ENCODE results near the gene USP53.
"Not testable (repeated sequence)": the region's sequence is repeated elsewhere in the genome, so short reads cannot be mapped to it uniquely, and the experiment has no call there.

Gene USP53

DNA sequence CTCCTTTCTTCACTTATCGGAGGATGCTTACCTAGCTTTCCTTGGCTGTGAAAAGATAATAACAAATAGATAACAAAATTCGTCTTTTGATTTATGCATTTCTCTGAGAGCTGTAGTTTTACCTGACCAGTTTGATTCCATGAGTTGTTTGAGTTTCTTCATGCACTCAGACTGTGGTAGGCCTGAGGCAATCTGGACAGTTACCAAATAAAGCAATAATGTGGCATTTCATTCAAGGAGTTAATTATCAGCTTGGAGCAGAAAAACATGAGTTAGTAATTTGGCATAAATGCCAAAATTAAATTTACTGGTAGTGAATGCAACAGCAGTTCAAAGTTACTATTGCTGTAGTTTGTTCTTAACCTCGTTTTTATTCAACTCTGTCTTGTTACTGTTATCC is 56.0 kb downstream of the USP53 start:
- in situ Hi-C loops (cut with MboI; ENCODE audit: low sequenced_read_pairs), result no loop called here

DNA sequence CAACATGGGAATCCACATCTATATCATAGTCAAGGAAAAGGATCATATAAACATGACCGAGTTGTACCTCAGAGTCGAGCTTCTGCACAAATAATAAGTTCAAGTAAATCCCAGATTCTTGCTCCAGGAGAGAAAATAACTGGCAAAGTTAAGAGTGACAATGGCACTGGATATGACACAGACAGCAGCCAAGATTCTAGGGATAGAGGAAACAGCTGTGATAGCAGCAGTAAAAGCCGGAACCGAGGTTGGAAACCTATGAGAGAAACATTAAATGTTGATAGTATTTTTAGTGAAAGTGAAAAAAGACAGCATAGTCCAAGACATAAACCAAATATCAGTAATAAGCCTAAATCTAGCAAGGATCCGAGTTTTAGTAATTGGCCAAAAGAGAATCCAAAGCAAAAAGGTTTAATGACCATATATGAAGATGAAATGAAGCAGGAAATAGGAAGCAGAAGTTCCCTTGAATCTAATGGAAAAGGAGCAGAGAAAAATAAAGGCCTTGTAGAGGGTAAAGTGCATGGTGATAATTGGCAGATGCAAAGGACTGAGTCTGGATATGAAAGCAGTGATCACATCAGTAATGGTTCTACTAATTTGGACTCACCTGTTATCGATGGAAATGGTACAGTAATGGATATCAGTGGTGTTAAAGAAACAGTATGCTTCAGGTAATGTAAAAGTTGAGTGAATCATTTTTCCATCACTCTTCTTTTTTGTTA is 59.0 kb downstream of the USP53 start:
- in situ Hi-C loops (cut with MboI; ENCODE audit: low sequenced_read_pairs), result no loop called here

DNA sequence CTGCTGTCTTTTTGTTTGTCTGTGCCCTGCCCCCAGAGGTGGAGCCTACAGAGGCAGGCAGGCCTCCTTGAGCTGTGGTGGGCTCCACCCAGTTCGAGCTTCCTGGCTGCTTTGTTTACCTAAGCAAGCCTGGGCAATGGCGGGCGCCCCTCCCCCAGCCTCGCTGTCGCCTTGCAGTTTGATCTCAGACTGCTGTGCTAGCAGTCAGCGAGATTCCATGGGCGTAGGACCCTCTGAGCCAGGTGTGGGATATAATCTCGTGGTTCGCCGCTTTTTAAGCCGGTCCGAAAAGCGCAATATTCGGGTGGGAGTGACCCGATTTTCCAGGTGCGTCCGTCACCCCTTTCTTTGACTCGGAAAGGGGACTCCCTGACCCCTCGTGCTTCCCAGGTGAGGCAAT is 67.0 kb downstream of the USP53 start:
- in situ Hi-C loops (cut with MboI; ENCODE audit: low sequenced_read_pairs), result not testable (repeated sequence)

DNA sequence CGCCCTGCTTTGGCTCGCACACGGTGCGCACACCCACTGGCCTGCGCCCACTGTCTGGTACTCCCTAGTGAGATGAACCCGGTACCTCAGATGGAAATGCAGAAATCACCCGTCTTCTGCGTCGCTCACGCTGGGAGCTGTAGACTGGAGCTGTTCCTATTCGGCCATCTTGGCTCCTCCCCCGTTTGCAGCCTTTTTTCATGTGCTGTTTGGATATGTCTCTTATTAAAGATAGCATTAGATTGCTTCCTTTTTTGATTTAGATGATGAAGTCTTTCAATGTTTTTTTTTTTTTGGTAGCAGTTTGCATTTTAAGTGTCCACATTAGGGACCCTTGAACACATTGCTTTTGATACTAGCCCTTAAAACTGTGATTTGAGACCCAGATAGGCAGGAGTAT is 67.4 kb downstream of the USP53 start:
- in situ Hi-C loops (cut with MboI; ENCODE audit: low sequenced_read_pairs), result not testable (repeated sequence)

DNA sequence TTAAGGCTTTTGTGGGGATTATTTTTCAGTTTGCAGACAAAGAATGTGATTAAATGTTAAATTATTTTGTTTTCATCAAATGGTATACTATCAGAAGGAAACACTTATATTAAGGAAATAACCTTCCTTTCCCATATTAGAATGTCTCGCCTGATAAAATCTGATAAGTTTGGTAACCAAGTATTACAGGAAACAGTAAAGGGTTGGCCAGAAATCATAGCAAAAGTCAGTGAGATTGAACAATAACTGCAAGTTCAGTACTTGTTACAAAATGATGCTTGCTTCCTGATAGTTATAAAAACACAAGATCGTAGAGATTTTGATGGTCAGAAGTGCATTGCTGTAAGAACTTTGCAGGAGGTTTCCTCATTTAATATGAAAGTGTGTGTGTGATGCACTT is 68.9 kb downstream of the USP53 start:
- in situ Hi-C loops (cut with MboI; ENCODE audit: low sequenced_read_pairs), result no loop called here

DNA sequence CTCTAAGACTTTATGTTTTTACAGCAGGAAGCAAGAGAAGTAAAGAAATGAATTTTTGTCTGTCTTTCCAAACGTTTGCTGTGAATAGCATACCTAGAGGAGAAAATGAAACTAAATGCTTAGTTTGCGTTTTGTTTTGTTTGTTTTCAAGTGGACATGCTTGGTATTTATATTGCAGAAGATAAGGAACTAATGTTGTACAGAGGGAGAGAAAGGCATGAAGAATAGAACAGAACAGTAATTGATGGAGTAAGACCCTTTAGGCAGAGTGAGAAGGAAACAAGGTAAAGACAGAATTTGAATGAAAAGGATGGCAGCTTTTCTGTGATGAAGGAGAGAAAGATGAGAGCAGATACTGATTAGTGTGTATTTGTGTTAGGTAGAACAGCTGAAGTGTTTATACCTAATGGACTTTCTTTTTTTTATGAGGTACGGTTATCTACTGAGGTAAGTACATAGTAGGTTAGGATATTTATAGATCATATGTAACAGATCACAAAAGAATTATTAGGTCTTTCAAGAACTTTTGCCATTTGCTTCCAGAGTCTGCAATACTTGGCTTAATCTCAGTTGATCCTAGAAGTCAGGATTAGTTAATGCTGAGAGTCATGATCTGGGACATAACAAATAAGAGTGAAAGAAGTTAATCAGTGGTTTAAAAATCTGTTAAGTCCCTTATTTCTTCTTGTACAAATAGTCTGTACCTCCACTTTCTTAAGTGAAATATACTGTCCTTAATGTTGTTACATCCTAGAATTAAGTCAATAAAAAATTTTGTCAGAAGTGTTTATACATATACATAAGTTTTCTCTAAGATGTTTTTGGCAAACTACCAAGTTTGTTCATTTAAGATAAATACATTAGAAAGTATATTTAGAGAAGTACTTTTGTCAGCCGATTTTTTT is 72.6 kb downstream of the USP53 start:
- in situ Hi-C loops (cut with MboI; ENCODE audit: low sequenced_read_pairs), result no loop called here

DNA sequence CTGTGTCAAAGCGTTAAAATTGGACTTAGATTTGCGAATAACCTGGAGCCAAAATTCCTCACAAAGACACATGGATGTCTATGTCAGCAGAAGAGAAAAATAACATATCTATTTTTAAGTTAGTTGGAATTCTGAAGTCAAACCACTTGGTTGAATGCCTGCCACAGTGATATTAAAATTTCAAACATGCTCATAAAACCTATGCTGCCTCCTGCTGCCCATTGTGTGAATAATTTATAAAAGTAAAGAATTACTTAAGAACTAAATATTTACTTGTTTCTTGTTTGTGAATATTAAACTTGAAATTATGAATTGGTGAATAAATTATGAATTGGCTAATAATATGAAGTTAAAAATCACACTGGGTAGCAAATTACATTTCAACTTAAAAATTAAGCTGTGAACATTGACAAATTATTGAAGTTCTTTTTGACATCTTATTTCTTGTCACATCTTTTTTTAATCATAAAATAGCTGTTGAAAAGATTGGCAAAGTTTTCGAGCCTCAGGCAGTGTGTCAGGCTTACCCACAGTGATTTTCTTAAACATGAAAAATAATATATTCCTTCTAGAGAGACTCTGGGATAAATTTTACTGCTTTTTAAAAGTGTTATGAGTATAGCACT is 74.0 kb downstream of the USP53 start:
- in situ Hi-C loops (cut with MboI; ENCODE audit: low sequenced_read_pairs), result no loop called here

DNA sequence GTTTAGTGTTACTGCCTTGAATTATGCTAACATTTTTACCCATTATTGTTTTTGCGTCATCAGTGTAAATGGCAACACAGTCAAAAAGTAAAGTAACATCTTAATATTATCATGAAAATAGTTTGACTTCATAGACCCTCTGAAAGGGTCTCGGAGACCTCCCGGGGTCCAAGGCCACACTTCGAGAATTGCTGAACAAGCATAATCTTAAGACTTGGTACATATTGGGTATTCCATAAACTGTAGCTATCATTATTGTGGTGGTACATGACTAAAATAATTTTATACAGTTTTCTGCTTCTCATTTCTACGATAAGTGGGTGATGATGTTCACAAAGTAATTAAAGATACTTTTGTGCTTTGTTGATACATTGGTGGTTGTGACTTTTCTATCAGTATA is 76.8 kb downstream of the USP53 start:
- in situ Hi-C loops (cut with MboI; ENCODE audit: low sequenced_read_pairs), result no loop called here

DNA sequence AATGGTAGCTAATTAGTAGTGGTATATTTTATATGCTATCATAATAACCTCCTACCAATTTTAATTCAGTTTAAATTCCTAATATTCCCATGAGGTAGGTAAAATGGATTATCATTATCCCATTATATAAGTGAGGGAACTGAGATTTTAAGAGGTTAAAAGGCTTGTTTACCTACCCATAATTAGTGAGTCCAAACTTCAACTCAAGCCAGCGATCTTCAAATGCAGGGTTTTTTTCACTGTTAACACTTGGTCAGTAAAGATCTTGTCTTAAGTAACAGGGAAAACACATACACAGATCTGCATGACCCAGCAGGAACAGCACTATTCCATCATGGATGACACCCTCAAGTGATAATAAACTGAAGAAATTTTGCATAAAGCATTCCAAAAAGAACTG is 78.1 kb downstream of the USP53 start:
- in situ Hi-C loops (cut with MboI; ENCODE audit: low sequenced_read_pairs), result no loop called here

DNA sequence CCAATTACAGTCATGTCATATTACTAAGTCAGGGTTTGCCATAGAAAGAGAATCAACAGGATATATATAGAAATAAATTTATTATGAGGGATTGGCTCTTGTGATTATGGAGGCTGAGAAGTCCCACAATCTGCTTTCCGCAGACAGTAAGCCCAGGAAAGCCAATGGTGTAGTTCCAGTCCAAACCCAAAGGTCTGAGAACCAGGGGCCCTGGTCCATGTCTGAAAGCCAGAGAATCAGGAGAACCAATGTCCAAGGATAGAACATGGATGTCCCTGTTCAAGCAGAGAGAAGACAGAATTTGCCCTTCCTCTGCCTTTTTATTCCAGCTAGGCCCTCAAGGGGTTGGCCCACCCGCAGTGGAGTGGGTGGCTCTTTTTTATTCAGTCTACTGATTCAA is 83.8 kb downstream of the USP53 start:
- in situ Hi-C loops (cut with MboI; ENCODE audit: low sequenced_read_pairs), result no loop called here

DNA sequence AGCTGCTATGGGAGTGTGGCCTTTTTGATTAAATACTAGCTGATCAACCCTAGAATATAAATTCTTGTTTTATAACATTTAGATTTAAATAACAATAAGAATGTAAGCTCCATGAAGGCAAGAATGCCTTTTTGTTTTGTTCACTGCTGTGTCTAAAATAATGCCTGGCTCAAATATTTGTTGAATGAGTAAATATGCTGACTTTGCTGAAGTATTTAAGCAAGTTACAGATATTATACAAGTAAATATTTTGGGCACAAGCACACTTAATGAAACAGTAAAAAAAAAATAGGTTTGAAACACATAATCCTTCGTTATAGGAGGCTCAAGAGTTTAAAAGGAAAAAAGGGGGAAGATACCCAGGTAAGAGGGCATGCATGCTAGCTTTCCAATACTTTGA is 85.3 kb downstream of the USP53 start:
- in situ Hi-C loops (cut with MboI; ENCODE audit: low sequenced_read_pairs), result no loop called here

DNA sequence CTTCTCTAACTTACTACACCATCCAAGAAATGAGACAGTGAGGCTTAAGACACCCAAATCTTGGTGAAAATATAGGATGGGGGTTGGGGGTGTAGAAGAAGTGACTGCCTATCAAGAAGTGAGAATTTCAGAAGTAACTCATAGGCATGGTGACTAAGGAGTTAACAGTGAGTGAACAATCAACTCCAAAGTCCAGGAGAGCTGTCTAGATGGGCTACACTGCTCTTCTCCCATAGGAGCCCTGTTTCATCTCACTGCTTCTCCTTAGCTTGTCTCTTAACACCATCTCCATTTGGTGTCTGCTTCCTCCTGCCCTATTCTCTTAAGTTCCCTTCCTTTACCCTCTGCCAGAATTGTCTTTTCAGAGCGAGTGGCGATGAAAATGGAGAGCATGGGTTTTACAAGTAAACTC is 86.8 kb downstream of the USP53 start:
- in situ Hi-C loops (cut with MboI; ENCODE audit: low sequenced_read_pairs), result no loop called here

DNA sequence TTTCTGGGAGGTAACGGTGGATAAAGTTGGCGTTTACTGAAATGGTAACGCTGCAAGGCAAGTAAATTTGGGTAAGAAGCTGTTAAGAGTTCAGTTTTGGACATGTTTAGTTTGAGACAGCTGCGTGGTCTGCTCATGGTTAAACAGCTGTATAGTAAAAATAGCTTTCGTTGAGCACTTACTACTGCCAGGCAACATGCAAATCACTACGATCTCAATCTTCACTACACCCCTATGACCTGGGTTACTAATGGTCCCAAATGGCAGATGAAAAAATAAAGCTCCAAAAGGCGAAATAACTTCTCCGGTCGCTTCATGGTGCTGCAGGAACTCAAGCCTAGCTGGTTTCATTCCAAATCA is 87.2 kb downstream of the USP53 start:
- in situ Hi-C loops (cut with MboI; ENCODE audit: low sequenced_read_pairs), result no loop called here

DNA sequence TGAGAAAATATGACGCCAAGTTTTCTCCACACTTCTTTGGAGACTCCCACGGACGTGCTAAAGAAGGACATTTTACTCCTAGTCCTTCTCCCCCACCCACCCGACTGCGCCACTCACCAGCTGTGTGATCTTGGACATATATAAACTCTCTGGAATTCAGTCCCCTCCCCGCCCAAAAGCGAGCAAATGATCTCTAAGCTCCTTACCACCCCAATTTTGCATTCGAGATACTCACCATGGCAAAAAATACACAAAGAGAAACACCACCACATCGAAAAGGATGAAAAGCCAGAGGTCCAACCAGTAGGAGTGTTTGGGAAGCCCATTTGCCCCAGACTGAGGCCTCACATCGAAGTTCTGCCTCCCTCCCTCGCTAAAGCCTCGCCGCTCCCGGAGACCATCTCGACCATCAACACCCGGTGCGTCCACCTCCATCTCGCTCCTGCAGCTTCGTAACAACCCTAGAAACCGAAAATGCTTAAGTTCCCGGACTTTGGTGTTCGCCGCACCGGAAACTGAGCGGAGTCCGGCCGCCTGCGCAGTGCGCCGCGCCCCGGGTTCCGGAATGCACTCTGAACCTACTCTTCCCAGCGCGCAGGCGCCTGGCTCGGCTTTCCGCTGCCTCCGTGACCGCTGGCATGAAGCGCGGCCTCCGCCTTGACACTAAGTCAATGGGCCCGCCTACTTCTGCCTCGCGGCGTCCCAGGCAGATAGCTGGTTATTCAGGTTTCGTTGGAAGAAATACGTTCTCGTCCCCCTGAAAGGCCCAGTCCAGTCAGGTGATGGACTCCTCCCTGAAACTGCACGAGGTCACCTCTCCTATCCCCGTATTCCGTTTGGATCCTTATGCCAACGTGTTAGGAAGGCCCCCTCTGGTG is 87.8 kb downstream of the USP53 start:
- in situ Hi-C loops (cut with MboI; ENCODE audit: low sequenced_read_pairs), result no loop called here

DNA sequence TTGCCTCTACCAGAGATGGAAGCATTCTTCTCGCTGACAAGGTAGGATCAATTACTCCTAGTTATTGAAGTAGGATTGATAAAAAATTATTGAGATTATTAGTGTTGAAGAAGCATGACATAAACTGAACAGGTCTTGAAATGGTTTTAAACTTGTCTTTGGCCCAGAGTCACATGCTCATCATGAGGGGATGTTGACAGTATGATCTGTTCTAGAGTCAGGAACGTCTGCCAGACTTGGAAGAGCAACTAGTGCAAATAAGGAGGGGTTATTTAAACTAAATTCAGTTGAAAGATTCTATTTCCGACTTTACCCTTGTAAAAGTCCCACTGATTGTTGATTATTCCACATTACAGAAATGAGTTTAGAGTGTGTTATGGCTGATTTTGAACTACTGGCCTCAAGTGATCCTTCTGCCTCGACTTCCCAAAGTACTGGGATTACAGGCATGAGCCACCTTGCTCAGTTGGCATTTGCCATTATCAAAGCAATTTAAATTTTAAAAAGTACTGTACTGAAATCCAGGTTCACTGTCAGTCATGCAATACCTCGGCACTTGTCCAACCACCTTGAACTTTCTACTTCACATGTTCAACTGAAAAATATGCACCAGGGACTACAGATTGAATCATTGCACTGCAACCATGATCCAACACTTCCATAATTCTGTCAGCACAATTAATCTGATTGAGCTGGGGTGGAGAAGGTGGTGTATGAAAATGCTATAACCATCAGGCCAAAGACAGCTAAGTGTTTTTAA is 89.7 kb downstream of the USP53 start:
- in situ Hi-C loops (cut with MboI; ENCODE audit: low sequenced_read_pairs), result no loop called here

DNA sequence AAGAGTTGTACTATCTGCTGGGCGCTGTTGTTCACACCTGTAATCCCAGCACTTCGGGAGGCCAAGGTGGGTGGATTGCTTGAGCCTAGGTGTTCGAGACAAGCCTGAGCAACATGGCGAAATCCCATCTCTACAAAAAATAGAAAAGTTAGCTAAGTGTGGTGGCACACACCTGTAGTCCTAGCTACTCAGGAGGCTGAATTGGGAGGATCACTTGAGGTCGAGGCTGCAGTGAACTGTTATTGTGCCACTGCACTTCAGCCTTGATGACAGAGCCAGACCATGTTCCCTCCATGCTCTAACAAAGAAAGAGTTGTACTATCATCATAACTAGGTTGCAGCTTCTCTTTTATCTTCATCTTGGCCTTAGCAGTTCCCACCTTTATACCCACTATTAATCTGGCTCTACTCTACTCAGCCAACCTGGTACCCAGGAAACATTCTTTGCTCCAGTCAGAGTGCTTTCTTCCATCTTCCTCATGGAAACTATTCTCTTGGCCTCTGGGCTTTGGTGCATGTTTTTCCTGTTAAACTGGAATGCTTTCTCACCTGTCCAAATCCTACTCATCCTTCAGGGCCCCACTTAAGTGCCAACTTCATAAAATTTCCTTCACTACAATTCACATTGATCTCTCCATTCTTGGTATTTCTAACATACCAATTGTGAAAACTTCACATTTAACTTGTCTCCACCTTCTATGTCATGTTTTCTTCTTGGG is 91.2 kb downstream of the USP53 start:
- in situ Hi-C loops (cut with MboI; ENCODE audit: low sequenced_read_pairs), result no loop called here

DNA sequence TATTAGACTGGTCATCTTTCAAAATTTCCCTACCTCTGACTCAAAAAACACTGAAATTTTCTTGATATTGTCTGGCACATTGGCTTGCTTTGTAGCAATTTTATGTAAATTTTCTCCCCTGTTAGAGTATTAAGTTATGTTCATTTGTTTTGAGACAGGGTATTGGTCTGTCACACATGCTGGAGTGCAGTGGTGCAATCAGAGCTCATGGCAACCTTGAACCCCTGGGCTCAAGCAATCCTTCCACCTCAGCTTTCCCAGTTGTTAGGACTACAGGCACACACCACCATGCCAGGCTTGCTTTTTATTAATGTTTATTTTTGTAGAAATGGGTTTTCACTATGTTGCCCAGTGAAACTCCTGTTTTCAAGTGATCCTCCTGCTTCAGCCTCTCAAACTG is 91.9 kb downstream of the USP53 start:
- in situ Hi-C loops (cut with MboI; ENCODE audit: low sequenced_read_pairs), result no loop called here

DNA sequence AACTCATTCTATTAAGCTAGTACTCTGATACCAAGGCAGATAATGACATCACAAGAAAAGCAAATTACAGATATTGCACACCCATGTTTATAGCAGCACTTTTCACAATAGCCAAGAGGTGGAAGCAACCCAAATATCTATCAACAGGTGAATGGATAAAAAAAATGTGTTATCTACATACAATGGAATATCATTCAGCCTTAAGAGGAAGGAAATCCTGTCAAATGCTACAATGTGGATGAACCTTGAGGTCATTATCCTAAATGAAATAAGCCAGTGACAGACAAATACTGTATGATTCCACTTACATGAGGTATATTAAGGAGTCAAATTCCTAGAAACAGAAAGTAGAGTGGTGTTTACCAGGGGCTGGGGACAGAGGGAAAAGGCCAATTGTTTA is 95.1 kb downstream of the USP53 start:
- in situ Hi-C loops (cut with MboI; ENCODE audit: low sequenced_read_pairs), result no loop called here

DNA sequence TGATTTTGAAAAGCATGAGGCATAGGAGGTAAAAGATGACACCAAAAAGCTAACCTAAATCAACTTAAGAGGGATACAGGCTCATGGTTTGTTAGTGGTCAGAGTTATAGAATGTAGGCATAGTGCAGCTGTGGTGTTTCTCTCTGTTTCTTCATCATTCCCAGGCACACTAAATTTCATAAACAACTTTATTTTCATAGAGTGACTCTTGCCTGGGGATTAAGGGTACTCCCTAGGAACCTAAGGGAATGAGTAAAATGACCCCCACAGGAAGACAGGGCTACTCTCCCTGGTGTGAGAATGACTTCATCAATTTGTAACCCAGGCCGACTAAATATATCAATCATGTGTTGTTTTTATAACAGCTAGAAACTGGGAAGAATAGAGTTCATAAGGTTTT is 98.3 kb downstream of the USP53 start:
- in situ Hi-C loops (cut with MboI; ENCODE audit: low sequenced_read_pairs), result no loop called here

DNA sequence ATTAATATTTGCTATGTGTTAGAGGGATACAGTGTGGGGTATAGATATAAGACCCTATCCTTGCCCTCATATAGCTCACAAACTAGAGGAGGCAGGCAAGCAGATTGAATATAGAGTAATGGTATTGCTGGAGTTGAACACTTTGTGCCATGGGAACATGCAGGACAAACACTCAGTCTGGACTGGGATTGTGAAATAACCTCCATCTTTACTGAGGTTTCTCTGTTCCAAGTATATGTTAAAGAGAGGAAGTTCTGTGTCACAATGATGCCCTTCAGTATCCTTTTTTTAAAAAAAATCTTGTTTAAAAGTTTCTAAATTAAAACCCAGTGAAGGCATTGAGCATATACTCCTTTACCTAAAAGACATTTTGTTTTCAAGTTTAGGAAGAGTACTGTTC is 100.7 kb downstream of the USP53 start:
- in situ Hi-C loops (cut with MboI; ENCODE audit: low sequenced_read_pairs), result no loop called here

Measured in HL-60/S4 treated with phorbol 12-myristate 13-acetate at 8.2 ng/mL for 4 days and 3 days (cell line).